ENCODE data around the gene CTDSP2.
"Not testable (repeated sequence)": the region's sequence is repeated elsewhere in the genome, so short reads cannot be mapped to it uniquely, and the experiment has no call there.

CTDSP2 gene

DNA sequence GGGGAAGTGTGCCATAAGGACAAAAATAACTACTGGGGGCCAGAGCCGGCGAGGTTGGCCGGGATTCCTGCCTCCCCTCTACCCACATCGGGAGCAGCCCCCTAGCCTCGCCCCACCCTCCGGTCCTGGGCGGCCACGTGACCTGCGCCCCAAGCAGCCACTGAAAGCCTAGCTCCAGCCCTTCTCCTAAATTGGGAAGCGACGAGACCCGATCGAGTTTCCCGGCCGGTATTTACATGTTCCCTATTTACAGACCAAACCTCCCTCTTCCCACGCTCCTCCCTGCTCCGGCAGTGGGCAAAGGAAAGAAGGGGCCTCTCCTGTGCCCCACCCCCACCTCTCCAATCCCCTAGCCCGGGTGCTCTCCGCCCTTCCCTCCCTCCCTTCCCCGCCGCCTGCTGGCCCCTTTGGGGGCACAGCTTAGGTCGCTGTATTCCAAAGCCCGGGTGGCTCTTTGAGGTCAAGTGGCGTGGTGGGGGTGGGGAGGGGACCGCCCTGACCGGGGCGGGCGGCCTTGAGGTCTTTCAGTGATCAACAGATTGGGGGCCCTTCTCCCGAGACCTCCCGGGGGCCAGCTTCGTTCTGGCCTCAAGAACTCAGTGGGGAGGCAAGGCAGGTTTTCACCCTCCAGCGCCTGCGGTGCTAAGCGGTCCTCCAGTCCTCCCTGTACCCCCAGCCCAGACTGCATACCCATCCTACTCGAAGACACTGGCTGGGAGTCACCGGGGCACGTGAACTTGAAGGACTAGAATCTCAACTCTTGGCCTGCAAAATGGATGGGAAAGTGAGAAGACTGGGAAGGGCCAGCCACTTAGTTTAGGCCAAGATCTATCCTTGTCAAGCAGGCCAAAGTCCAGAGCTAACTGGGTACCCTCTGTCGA is 6.3 kb upstream of the CTDSP2 start:
- DNase-seq (ENCODE audit: low read depth) = no peak

DNA sequence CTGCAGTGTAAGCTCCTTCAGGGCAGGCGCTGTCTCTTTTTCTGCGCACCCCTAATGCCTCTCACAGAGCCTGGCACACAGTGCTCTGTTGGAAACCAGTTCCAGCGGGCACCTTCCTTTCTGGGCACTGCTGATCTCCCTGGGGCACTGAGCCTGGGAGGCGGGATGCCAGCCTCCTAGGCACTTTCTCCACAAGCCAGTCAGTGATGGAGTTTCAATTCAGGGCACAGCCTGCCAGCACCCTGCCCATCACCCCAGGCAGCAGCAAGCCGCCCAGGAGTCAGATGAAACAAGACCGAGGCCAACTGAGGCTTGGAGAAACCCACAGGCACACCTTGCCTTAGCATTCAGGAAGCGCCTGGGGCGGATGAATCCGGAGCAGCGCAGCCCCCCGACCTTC is 5.7 kb upstream of the CTDSP2 start:
- no peak for DNase-seq (ENCODE audit: low read depth)

DNA sequence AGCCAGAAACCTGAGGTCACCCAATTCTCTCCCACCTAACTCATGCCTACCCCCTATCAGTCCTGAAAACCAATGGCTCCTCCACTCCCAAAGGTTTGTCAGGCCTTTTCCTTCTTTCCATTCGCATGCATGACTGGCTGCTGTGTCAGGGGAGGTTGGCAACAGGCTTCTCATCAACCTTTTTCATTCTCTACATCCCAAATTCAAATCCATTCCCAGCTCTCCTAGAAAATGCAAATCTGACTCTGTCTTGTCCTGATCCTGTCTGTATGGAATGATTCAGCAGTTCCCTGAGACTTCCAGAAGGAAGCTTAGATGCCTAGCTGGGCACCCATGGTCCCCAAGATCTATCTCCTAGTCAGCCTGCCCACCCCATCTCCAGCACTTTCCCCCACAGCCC is 5.0 kb upstream of the CTDSP2 start:
- no peak for DNase-seq (ENCODE audit: low read depth)

DNA sequence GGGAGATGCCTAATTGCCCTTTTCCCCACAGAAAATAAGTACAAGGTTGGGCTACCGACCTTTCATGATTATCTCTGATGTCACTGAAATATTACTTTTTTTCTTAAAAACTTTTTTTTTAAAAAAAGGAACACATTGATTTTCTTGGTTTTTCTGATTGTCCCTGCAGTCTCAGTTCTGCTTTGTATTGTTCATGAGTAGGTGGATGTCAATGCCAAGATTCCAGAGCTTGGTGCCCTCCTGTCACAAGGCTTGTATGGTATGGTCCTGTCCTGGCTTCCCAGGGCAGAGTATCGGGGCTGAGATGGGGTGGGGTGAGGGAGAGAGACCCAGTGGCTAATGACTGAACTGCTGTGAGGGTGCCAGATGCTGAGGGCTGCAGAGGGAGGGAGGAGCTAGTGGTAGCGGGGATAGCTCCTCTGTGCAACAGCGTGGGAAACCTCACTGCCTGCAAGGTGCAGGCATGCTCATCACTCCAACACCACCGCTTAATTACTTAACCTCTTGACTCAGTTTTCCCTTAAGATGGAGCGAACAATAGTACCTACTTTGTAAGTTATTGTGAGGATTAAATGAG is 4.4 kb upstream of the CTDSP2 start:
- no peak for DNase-seq (ENCODE audit: low read depth)

DNA sequence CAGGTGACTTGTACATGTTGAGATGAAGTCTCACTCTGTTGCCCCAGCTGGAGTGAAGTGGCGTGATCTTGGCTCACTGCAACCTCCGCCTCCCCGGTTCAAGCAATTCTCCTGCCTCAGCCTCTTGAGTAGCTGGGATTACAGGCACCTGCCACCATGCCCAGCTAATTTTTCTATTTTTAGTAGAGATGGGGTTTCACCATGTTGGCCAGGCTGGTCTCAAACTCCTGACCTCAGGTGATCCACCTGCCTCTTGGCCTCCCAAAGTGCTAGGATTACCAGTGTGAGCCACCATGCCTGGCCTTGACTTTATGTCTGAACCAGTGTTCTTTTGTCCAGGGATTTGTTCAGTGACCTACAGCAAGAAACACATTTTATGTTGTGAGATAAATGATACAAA is 2.9 kb upstream of the CTDSP2 start:
- not testable (repeated sequence) for DNase-seq (ENCODE audit: low read depth)

DNA sequence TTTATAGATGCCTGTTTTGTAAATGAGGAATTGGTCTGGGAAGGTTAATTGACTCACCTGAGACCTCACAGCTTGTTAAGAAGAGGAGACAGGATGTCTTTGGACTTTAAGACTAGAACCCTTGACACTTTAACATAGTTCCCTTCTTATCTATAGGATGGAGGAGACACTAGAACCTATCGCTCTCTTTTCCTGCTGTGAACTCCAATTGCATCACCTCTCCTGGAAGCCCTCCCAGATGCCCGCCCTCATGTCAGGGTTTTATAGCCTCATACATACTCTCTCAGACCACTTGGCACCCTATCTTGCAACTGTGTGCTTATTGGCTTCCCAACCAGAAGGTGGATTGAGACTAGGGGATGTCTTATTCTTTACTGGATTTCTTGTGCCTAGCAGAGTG is 2.5 kb upstream of the CTDSP2 start:
- no peak for DNase-seq (ENCODE audit: low read depth)

DNA sequence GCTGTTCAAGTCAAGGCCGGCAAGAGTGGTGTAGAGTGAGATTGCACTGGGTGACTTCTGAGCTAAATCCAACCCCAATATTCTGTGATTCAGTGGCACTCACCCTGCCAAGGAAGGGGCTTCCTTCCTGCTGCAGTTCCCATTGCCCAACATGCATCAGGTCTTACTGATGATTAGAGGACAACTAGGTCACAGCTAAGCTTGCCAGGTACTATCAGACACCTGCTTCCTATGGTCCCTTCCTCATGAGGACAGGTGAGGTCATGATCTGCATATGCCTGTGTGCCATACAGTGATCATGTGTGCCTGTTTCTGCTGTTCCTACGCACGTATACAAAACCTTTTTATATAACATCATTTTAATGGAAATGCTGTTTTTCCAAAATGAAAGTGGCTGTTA is 1.7 kb upstream of the CTDSP2 start:
- no peak for DNase-seq (ENCODE audit: low read depth)

DNA sequence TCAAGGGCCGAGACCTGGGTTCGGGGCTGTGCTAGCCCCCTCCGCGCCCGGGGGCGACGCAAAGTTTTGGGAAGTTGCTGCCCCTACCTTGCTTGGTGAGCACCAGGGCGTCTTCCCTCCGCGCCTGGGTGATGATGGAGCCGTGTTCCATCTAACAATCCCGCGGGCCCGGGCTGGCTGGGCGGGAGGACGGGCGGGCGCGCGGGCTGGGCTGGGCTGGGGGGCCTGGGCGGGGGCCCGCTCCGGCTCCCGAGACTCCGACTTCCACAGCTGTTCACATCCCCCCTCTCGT is 298 bp downstream of the CTDSP2 start:
- no peak for DNase-seq (ENCODE audit: low read depth)

DNA sequence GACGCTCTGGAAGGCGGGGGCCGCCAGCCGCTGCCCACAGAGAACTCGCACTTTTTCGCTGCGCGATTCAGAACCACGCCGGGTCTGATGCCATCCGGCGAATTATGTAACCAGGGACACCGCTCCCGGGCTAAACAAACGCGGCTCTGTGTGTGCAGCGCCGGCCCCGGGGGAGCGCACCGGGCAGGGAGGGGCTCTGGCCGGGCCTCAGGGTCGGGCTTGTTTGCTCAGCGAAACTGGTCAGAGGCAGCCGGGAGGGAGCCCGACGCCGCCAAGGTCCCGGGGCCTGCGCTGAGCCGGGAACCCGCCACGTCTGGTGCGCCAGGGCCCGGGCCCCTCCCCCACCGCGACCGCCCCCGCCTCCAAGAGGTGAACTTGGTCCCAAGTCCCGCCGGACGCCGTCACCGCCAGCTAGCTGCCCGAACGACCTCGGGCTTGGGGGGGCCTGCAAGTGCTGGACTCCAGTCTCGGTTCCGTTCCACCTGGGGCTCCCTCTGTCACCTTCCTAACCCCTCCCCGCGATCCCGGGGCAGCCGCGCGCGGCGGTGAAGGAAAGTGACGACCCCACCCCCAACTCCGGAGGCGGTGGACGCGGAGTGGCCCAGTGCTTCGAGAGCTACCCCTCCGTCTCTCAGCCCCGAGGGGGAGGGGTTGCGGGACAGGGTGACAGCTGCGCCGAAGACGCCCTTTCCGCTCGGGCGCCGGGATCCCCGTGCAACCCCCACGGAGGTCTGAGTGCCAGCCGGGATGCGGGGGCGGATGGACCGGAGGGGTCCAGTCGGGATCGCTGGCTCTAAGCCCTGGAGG is 848 bp downstream of the CTDSP2 start:
- peak; percentile 45 for DNase-seq (ENCODE audit: low read depth)

DNA sequence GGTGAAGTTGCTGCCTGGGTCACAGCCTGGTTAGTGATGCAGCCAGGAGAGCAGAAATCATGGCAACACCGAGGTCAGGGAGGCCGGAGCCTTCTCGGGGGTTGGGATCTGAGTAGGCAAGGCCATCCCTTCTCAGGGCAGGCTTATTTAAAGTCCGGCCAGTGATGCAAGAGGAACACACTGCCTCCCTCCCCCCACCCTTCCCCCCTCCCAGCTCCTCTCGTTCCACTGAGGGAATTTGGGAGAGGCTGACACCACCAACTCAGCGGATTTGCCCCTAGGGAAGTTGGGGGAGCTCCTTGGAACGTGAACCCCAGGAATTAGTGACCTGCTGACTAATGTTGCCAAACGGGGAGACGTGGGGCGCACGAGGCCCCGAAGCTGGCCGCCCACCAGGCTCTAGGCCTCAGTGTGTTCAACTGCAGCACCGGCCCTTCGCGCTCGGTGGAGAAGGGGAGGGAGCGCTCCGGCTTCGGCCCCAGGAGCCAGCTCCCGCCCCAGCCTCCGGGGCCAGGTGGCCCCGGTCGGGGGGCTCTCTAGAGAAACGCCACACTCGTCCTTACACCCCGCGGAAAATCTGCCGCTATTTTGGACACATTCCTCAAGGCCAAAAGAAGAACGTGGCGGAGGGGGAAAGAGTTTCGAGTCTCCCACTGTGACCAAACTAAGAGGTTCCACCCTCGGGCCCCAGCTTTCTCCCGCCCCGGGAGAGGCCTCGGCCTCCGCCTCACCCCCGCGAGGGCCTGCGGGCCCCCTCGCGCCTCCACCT is 1.6 kb downstream of the CTDSP2 start:
- no peak for DNase-seq (ENCODE audit: low read depth)

DNA sequence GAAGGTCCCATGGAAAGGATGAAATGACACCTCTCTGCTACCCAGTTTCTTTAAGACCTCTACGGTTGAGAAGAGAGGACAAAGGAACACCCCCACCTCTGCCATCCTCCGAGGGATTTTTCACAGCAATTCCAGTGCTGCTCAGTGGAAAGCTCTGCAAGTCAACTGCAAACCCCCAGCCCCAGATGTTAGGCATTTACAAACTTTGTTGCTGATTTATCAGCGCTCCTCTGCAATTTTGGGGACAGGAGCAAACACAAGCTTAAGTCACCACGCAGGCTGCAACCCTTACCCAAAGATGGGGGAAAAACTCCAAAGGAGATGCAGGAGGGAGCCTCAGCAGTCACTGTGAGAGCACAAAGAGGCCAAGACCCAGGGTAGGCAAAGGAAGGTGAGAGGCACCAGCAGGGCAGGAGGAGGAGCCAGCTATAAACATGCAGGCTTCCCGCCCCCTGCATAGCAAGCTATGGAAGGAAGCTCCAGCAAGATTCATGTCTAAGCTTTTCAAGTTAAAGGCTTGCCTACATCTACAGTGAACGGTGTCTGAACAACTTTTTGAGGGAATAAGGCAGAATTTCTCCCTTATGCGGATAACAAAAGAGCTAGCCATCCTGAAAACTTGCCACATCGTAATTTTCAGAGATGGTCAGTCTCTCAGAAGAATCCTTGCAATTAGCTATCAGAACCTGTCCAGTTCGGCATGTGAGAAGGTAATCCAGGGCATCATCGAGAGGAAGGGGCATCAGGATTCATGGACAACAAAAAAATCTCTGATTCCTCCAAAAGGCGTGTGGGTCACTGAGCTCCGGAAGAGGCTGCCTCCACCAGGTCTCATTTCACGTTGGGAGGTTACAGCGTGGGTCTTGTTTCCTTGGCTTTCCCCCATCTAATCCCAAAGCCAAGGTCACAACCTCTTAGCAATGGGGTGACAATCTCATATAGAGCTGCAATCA is 3.9 kb downstream of the CTDSP2 start:
- DNase-seq (ENCODE audit: low read depth) = no peak

DNA sequence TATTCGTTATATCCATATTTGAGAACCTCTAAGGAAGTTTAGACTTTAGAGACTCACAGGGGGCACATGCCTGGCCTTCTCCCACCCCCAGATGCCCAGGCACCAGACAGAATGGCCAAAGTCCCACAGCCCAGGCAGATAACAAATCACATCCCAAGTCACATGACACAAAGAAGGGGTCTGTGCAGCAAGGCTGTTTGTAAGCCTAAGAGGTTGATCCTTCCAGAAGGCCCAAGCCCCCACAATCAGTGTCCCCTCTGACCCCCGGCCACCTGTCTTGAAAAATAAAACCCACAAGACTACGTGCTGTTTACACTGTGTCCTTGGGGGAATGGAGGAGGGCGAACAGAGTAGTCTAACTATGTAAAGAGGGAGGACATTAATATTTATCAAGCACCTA is 5.1 kb downstream of the CTDSP2 start:
- DNase-seq (ENCODE audit: low read depth) = no peak

DNA sequence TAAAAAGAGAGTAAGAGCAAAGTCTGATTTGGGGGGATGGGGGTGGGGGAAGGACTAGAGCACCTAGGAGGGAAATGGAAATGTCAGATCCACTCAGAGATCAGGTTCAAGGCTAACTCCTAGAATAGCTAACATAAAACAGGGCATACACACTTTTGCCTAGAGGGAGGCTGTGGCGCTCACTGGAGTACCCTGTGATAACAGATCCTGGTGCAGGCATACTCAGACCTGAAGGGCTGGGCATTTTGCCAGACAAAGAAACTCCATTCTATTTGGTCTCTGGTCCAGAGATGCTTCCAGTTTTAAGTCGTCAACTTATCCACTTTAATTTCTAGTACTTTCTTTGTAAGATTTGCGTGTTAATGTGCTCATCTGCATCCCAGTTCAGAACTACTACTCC is 5.8 kb downstream of the CTDSP2 start:
- no peak for DNase-seq (ENCODE audit: low read depth)

DNA sequence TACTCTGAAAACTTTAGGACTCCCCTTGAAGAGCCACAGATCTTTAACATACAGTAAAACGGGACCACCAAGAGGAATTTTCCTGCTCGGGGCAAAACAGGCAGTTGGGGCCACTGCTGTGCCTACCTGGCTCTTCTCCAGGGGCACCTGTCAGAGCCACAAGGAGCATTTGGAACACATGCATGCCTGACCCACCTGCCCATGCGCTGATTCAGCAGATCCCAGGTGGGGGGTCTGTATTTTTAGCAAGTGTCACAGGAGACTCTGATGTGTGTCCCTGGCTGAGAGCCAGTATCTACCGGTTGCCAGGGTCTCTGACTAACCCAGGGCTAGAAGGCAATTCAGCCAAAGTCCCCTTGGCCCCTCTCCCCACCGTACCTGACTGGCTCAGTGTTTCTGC is 6.5 kb downstream of the CTDSP2 start:
- DNase-seq (ENCODE audit: low read depth) = no peak

DNA sequence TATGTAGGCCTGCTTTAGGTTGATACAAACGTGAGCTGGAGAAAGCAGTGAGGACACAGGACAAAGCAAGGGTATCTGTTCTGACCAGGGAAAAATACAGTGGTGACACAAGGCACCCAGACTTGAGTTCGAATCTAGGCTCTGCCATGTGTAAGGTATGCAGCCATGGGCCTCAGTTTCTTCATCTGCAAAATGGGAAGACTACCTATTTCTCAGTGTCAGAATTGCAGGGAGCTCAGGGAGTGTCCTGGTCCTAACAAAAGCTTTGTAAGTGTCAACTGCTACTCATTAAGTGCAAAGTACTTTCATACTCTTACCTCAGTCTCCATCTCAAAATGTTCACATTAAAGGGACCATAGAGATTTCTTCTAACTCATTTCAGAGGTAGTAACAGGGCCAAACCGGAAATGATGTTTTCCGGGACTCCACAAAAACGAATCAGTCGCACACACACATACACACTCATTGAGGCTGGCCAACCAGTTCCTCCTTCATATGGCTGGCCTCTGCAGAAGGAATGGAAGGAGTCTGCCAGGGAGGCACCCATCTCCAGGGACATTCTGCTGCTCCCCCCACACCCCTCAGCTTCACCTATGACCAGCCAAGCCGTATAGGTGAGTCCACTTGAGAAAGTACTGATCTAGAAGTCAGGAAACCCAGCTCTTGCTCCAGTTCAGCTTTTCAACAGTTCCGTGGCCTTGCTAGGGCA is 7.8 kb downstream of the CTDSP2 start:
- no peak for DNase-seq (ENCODE audit: low read depth)

DNA sequence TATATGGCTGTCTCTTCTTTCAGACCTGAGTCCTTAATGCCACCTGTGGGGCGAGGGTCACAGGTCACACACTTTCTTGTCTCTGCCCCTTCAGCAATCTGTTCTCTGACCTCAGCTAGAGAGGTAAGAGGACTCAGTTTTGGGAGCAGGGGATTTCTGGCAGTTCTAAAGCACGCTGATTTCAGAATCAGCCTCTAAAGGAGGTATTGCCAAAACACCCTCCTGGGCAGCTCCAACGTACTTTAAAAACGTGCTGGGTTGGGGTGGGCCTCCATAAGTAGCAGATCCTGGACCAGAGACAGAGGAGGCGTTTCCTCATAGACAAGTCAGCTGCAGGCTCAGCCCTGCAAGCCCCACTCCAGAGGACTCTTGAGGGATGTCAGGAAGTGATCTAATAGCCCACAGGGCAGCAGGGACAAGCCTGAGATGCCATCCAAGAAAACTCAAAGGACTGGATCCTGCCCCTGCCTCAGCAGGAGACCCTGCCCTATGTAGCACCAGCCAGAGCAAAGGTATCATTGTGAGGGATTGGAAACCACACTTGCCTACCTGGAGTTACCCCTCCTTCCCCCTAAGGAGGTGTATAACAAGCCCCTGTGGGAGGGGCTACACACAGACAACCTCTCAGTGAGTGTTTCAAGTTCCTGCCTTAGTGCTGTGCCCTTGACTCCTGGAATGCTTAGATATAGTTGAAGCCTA is 8.5 kb downstream of the CTDSP2 start:
- no peak for DNase-seq (ENCODE audit: low read depth)

DNA sequence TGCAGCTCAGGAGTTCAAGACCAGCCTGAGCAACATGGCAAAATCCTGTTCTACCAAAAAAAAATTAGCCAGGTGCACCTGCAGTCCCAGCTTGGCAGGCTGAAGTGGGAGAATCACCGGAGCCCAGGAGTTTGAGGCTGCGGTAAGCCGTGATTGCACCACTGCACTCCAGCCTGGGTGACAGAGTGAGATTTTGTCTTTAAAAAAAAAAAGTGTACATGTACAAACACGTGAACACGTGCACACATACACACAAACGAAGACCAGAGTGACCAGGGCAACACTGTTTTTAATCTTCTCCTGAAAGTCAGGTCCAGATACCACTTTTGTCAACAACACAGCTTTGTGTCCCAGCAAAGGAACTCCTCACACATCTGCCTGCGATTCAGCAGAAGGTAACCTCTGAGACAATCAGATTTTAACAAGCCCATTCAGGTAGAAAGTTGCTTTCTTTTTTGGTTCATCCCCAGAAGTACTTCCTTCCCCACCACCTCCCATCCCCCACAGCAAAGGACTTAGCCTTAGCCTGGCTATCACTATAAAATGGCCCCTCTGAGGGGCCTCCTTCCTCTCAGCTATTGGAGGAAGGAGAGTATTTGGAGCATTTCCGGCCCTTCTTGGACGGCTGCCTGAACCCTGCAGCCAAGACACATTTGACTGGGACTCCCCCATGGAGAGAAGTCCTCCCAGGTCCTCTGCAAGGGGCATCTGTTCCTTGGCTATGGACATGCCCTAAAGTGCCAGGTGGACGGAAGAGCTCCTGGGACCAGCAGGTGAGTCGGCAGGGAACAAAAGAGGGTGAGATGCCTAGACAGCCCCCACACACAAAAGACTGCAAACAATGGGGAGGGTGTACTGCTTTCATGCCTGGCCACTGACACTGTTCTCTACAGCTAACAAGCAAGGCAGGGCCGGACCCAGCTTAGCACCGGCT is 9.8 kb downstream of the CTDSP2 start:
- no peak for DNase-seq (ENCODE audit: low read depth)

DNA sequence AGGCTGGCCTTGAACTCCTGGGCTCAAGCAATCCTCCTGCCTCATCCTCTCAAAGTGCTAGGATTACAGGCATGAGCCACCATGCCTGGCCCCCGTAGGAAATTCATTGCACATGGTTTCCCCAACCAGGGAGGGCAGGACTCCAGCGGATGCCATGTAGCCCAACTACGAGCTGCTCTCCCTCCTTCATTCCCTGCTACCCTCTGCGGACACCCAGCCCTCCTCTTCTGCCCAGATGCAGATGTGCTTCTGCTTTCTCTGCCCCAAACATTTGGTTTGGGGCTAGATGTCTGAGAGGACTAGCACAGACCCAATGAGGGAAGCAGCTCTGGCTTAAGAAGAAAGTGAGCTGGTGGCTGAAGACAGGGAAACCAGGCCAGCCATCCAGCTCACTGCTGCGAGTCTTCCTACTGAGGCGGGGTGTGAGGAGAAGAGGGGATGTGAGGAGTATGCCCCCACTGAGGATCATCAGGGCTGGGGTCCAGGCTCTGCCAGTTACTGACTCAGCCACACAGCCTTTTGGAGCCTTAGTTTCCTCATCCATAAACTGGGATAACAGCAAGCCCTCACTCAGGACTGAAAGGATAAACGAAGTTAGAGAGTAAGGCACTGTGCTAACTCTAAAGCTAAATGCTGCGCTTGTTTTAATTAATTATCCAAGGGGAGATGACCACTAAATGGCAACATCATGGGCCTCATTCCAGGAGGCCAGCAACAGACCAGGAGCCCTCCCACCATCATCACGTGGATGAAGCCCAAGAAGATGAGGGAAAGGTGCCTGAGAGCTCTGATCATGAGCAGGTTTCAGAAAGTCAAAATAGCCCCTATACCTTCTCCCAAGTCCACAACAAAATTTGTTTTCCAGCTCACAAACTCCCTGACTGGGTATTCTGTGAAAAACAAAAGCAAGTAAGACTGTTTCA is 10.9 kb downstream of the CTDSP2 start:
- DNase-seq (ENCODE audit: low read depth) = no peak
